DOHH2 (cell line): Measurements from ENCODE around the gene EIF2S3.

ENCODE experiments used
- H3F3A ChIP-seq: fragments of 200-600 bp; sonication (generic), shearing (Covaris generic); 2 replicates; pipeline ENCODE4 v1.6.0; 2016; ENCODE audit warnings: antibody characterized with exemption, mild to moderate bottlenecking; ENCODE audit not compliant: control insufficient read depth, insufficient read depth
- H3K27ac ChIP-seq: fragments of 200-600 bp; sonication (generic); 2 replicates; pipeline ENCODE4 v1.5.1; 2014; ENCODE audit warnings: low read depth, mild to moderate bottlenecking, low read length, moderate library complexity
- H3K27me3 ChIP-seq: fragments of 200-600 bp; sonication (generic); 2 replicates; pipeline ENCODE4 v1.6.1; 2014; ENCODE audit warnings: mild to moderate bottlenecking, low read length, mixed read lengths; ENCODE audit not compliant: control insufficient read depth
- H3K36me3 ChIP-seq: fragments of 200-600 bp; sonication (generic); 2 replicates; pipeline ENCODE4 v1.6.1; 2014; ENCODE audit warnings: mild to moderate bottlenecking, low read length, moderate library complexity, mixed read lengths; ENCODE audit not compliant: control insufficient read depth
- H3K4me1 ChIP-seq: fragments of 200-600 bp; sonication (generic); 2 replicates; pipeline ENCODE4 v1.6.1; 2014; ENCODE audit warnings: mild to moderate bottlenecking, low read length, mixed read lengths; ENCODE audit not compliant: control insufficient read depth
- H3K4me2 ChIP-seq: fragments of 200-600 bp; sonication (generic); 2 replicates; pipeline ENCODE4 v1.6.0; 2014; ENCODE audit warnings: mild to moderate bottlenecking, low read length, moderate library complexity
- H3K4me3 ChIP-seq: fragments of 200-600 bp; sonication (generic); 2 replicates; pipeline ENCODE4 v1.5.1; 2014; ENCODE audit warnings: mild to moderate bottlenecking, low read length, mixed read lengths
- H3K79me2 ChIP-seq: fragments of 200-600 bp; sonication (generic); 2 replicates; pipeline ENCODE4 v1.6.1; 2014; ENCODE audit warnings: mild to moderate bottlenecking, low read length, mixed read lengths; ENCODE audit not compliant: control insufficient read depth
- H3K9me2 ChIP-seq: fragments of 200-600 bp; sonication (generic); replicated peaks from 2 replicates; pipeline ENCODE4 v1.6.1; 2014; ENCODE audit warnings: mild to moderate bottlenecking, low read length, mixed read lengths; ENCODE audit not compliant: control insufficient read depth
- H3K9me3 ChIP-seq: fragments of 200-600 bp; sonication (generic); 2 replicates; pipeline ENCODE4 v1.6.1; 2014; ENCODE audit warnings: antibody characterized with exemption, low read length, mixed read lengths; ENCODE audit not compliant: control insufficient read depth, insufficient read depth
- H4K20me1 ChIP-seq: fragments of 200-600 bp; sonication (generic); 2 replicates; pipeline ENCODE4 v1.6.0; 2014; ENCODE audit warnings: low read depth, mild to moderate bottlenecking, antibody characterized with exemption, low read length, moderate library complexity; ENCODE audit not compliant: control insufficient read depth, insufficient read depth
- CTCF ChIP-seq: fragments of 200-600 bp; sonication (generic); IDR thresholded peaks from one replicate; pipeline ENCODE4 v1.5.1; 2014; ENCODE audit warnings: antibody characterized with exemption, mild to moderate bottlenecking, low read depth, low read length; ENCODE audit not compliant: poor library complexity, severe bottlenecking
- EZH2phosphoT487 ChIP-seq: fragments of 200-600 bp; sonication (generic); IDR thresholded peaks from 2 replicates; pipeline ENCODE4 v1.6.1; 2017; ENCODE audit warnings: borderline replicate concordance, mild to moderate bottlenecking, antibody characterized with exemption, low read length, moderate library complexity, mixed read lengths

The EIF2S3 gene

GRCh38 chrX:24090300-24091200 is 35.8 kb downstream of the EIF2S3 start:
- Histone ChIP-seq H3K79me2 (no peaks in the 10 kb centered on the region), H3K9me2 (no peaks in the 10 kb centered on the region), H4K20me1 (no peaks in the 10 kb centered on the region), H3F3A (no peaks in the 10 kb centered on the region), H3K4me3 (no peak overlapping the region), H3K4me2 (no peak overlapping the region), H3K27ac (no peak overlapping the region), H3K4me1 (no peaks in the 10 kb centered on the region), H3K36me3 (no peaks in the 10 kb centered on the region), H3K27me3 (no peaks in the 10 kb centered on the region), H3K9me3 (no peaks in the 10 kb centered on the region)
- no peak for TF ChIP-seq EZH2phosphoT487
- no peak for TF ChIP-seq CTCF

GRCh38 chrX:24093746-24094145 is 39.0 kb downstream of the EIF2S3 start:
- TF ChIP-seq EZH2phosphoT487: no peak
- no peak for TF ChIP-seq CTCF
- Histone ChIP-seq H3K9me3 (no peaks in the 10 kb centered on the region), H3K4me1 (no peaks in the 10 kb centered on the region), H3K27me3 (no peaks in the 10 kb centered on the region), H3K36me3 (no peaks in the 10 kb centered on the region), H3K79me2 (no peaks in the 10 kb centered on the region), H3K9me2 (no peaks in the 10 kb centered on the region), H3K4me2 (no peak overlapping the region), H3F3A (no peaks in the 10 kb centered on the region), H4K20me1 (no peaks in the 10 kb centered on the region), H3K27ac (no peak overlapping the region), H3K4me3 (no peak overlapping the region)

GRCh38 chrX:24097741-24098260 is 43.0 kb downstream of the EIF2S3 start:
- no peak for TF ChIP-seq EZH2phosphoT487
- no peak overlapping the region for H3K4me2 ChIP-seq
- no peak overlapping the region for H3K4me3 ChIP-seq
- H3K27me3 ChIP-seq: no peaks in the 10 kb centered on the region
- H3K9me3 ChIP-seq: no peaks in the 10 kb centered on the region
- no peaks in the 10 kb centered on the region for H3K79me2 ChIP-seq
- no peak overlapping the region for H3K27ac ChIP-seq
- H3F3A ChIP-seq: no peaks in the 10 kb centered on the region
- no peaks in the 10 kb centered on the region for H3K4me1 ChIP-seq
- H3K9me2 ChIP-seq: no peaks in the 10 kb centered on the region
- no peaks in the 10 kb centered on the region for H4K20me1 ChIP-seq
- no peaks in the 10 kb centered on the region for H3K36me3 ChIP-seq

GRCh38 chrX:24098932-24099331 is 44.2 kb downstream of the EIF2S3 start:
- no peak for TF ChIP-seq CTCF
- TF ChIP-seq EZH2phosphoT487: no peak
- no peaks in the 10 kb centered on the region for H3K79me2 ChIP-seq
- no peak overlapping the region for H3K27ac ChIP-seq
- H3F3A ChIP-seq: no peaks in the 10 kb centered on the region
- H3K36me3 ChIP-seq: no peaks in the 10 kb centered on the region
- no peaks in the 10 kb centered on the region for H3K9me3 ChIP-seq
- H3K4me3 ChIP-seq: no peak overlapping the region
- H3K4me1 ChIP-seq: no peaks in the 10 kb centered on the region
- H3K4me2 ChIP-seq: no peak overlapping the region
- H3K27me3 ChIP-seq: no peaks in the 10 kb centered on the region
- H4K20me1 ChIP-seq: no peaks in the 10 kb centered on the region
- H3K9me2 ChIP-seq: no peaks in the 10 kb centered on the region
